Heart left ventricle (tissue), 13 donors: Measurements from ENCODE around the gene AVPR1A.

Experiments used
- POLR2A ChIP-seq, 2 donors: fragments of 450-650 bp; IDR thresholded peaks; one replicate each; pipeline ENCODE4 v1.6.1; 2017; ENCODE audit warnings: antibody characterized with exemption in 2 of 2, mild to moderate bottlenecking in 2 of 2, moderate library complexity in 2 of 2
- TF ChIP-seq, protein P1 (sequence below), 12 donors: fragments of 200-600 bp; sonication (generic) in 4 of 12; IDR thresholded peaks; one replicate each; pipeline versions ENCODE4 v1.5.0 to v1.8.0; 2018 to 2022; ENCODE audit warnings: antibody characterized with exemption in 12 of 12, mild to moderate bottlenecking in 5 of 12
- donor health status: ischemic (EF 13 %, LVEDD 7.1; RV severe dilation, severe dysfunction).
- donor health status: DM: no; HTN: yes; CAD: no.
- donor health status: DM: no; HTN: no; CAD: no.
- donor health status: ischemic (EF 25% LVEDD 6.9; RV normal size, moderate dysfunction).
- donor health status: ischemic (EF 25% LVEDD 5.7; RV mildly dilated, moderate dysfunction).
- donor health status: ischemic (EF 35%, LVEDD 5.7; RV mildly dilated, moderate dysfunction).
- donor health status: nonischemic (EF 11% LVEDD 7.7; RV severe dilation, severe dysfunction).
- donor health status: DM: yes; HTN: yes; CAD: no.
- donor health status: PGD.
- donor health status: ischemic (EF 29% LVEDD 5.4; RV normal size, mild dysfunction).
- donor health status: nonischemic (EF 23%, LVEDD 6.1; RV moderate dilation, normal function).

DNA sequence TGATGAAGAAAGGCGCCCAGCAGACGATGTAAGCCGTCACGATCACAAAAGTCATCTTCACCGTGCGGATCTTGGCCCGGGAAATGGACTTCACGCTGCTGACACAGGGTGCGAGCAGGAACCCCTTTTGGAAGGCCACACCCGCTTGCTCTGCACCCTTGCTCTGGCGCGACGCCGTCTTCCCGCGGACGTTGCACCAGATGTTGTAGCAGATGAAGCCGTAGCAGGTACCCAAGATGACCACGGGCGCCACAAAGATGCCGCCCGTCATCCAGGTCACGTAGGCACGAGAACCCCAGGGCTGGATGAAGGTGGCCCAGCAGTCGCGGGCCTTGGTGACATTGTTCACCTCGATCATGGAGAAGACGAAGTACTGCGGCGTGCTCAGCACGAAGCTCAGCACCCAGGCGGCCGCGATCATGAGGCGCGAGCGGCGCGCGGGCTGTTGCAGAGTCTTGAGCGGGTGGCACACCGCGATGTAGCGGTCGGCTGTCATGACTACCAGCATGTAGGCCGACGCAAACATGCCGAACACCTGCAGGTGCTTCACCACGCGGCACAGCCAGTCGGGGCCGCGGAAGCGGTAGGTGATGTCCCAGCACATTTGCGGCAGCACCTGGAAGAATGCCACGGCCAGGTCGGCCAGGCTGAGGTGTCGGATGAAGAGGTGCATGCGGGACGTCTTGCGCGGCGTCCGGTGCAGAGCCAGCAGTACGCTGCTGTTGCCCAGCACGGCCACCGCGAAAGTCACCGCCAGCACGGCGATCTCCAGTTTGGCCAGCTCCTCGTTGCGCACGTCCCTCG lies 890 bp downstream of the AVPR1A start:
- TF ChIP-seq POLR2A (IDR thresholded peaks at IDR 0.05), result no peak
- TF ChIP-seq, protein P1, sequence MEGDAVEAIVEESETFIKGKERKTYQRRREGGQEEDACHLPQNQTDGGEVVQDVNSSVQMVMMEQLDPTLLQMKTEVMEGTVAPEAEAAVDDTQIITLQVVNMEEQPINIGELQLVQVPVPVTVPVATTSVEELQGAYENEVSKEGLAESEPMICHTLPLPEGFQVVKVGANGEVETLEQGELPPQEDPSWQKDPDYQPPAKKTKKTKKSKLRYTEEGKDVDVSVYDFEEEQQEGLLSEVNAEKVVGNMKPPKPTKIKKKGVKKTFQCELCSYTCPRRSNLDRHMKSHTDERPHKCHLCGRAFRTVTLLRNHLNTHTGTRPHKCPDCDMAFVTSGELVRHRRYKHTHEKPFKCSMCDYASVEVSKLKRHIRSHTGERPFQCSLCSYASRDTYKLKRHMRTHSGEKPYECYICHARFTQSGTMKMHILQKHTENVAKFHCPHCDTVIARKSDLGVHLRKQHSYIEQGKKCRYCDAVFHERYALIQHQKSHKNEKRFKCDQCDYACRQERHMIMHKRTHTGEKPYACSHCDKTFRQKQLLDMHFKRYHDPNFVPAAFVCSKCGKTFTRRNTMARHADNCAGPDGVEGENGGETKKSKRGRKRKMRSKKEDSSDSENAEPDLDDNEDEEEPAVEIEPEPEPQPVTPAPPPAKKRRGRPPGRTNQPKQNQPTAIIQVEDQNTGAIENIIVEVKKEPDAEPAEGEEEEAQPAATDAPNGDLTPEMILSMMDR (IDR thresholded peaks at IDR 0.05), result no peak
